H1 (cell line): ENCODE measurements around the gene ANKLE1. TPM values are rescaled to one million over a fixed set of nuclear protein-coding genes. Genes with fewer than 3 reads are reported as not detected.

Source experiments
- CTCF ChIA-PET: fragments of 300-600 bp; sonication (Branson Sonifier 250); formaldehyde crosslinking; loops from one replicate; lab custom pipeline; 2021; ENCODE audit not compliant: partially characterized antibody; lab: Charles Lee
- POLR2A ChIA-PET: fragments of 300-600 bp; sonication (Branson Sonifier 250); formaldehyde crosslinking; loops from one replicate; lab custom pipeline; 2021; ENCODE audit warnings: inconsistent platforms; ENCODE audit not compliant: partially characterized antibody; lab: Charles Lee
- DNase-seq, 2 experiments: peaks; one replicate each; pipeline versions ENCODE4 v3.0.0 to v3.0.0-alpha.2; 2010 to 2022; ENCODE audit warnings: low spot score in 2 of 2, low read depth in 1 of 2, mixed read lengths in 1 of 2
- FAIRE-seq: peaks from 2 replicates; lab custom pipeline; 2011; peaks lifted over from hg19 to GRCh38; lab: Jason Lieb, UNC
- H2AFZ ChIP-seq: 2 replicates; pipeline ENCODE4 v1.8.1; 2012; ENCODE audit warnings: low read length, inconsistent platforms
- H2AK5ac ChIP-seq: 2 replicates; pipeline ENCODE4 v1.6.1; 2013; ENCODE audit warnings: low read depth, low read length
- H2BK120ac ChIP-seq: replicated peaks from 2 replicates; pipeline ENCODE3; 2013; ENCODE audit warnings: low read depth, low read length, inconsistent platforms
- H2BK12ac ChIP-seq: 2 replicates; pipeline ENCODE4 v1.6.1; 2013; ENCODE audit warnings: low read depth, low read length
- H2BK15ac ChIP-seq: 2 replicates; pipeline ENCODE4 v1.6.1; 2013; ENCODE audit warnings: low read length
- H2BK20ac ChIP-seq: 2 replicates; pipeline ENCODE4 v1.6.1; 2013; ENCODE audit warnings: low read length
- H2BK5ac ChIP-seq: 2 replicates; pipeline ENCODE4 v1.6.1; 2013; ENCODE audit warnings: low read depth, low read length
- H3K14ac ChIP-seq: 2 replicates; pipeline ENCODE4 v1.6.1; 2013; ENCODE audit warnings: inconsistent platforms; ENCODE audit not compliant: insufficient read length
- H3K18ac ChIP-seq: 2 replicates; pipeline ENCODE4 v1.6.1; 2013; ENCODE audit warnings: low read length; ENCODE audit errors: extremely low read depth
- H3K23ac ChIP-seq: 2 replicates; pipeline ENCODE4 v1.6.1; 2013; ENCODE audit warnings: inconsistent platforms; ENCODE audit not compliant: insufficient read length
- H3K23me2 ChIP-seq: 2 replicates; pipeline ENCODE4 v1.6.1; 2013; ENCODE audit warnings: low read depth, low read length
- H3K27ac ChIP-seq: 2 replicates; pipeline ENCODE4 v1.6.1; 2011; ENCODE audit warnings: low read depth, low read length, inconsistent platforms
- H3K27me3 ChIP-seq, 4 experiments: replicated peaks in 1 of 4; 1 replicate in 1 of 4; 2 replicates in 3 of 4; pipeline versions ENCODE4 v1.6.1 to v1.8.1; 2011 to 2013; ENCODE audit warnings: low read length in 3 of 4, mild to moderate bottlenecking in 3 of 4, inconsistent platforms in 2 of 4, mixed read lengths in 2 of 4, moderate library complexity in 1 of 4; ENCODE audit not compliant: control insufficient read depth in 3 of 4, insufficient read depth in 3 of 4; ENCODE audit errors: extremely low read depth in 1 of 4
- H3K36me3 ChIP-seq, 4 experiments: 2 replicates each; pipeline versions ENCODE4 v1.6.1 to v1.8.1; 2011 to 2013; ENCODE audit warnings: mild to moderate bottlenecking in 4 of 4, low read length in 3 of 4, moderate library complexity in 2 of 4, control low read depth in 1 of 4, inconsistent platforms in 1 of 4; ENCODE audit not compliant: insufficient read depth in 4 of 4, control insufficient read depth in 2 of 4
- H3K4ac ChIP-seq: replicated peaks from 2 replicates; pipeline ENCODE3; 2013; ENCODE audit warnings: low read length, low read depth, mixed read lengths, inconsistent platforms; ENCODE audit not compliant: insufficient read length
- H3K4me1 ChIP-seq, 4 experiments: replicated peaks in 1 of 4; 1 replicate in 1 of 4; 2 replicates in 3 of 4; pipeline versions ENCODE4 v1.6.1 to v1.8.1; 2011 to 2013; ENCODE audit warnings: low read length in 3 of 4, inconsistent platforms in 2 of 4, mixed read lengths in 1 of 4; ENCODE audit not compliant: insufficient read depth in 4 of 4, control insufficient read depth in 3 of 4
- H3K4me2 ChIP-seq, 2 experiments: 2 replicates each; pipeline versions ENCODE4 v1.6.1 to v1.8.1; 2011 to 2013; ENCODE audit warnings: low read depth in 2 of 2, low read length in 2 of 2, control low read depth in 1 of 2, inconsistent platforms in 1 of 2, mild to moderate bottlenecking in 1 of 2; ENCODE audit not compliant: insufficient read depth in 1 of 2
- H3K4me3 ChIP-seq, 4 experiments: fragments of 200-600, 300-600 bp in 1 of 4; sonication (generic), shearing (Covaris generic), sonication (Bioruptor Twin) in 1 of 4; 2 replicates each; pipeline versions ENCODE4 v1.5.1 to v1.8.1; 2011 to 2016; ENCODE audit warnings: low read length in 4 of 4, low read depth in 3 of 4, control low read depth in 2 of 4, inconsistent platforms in 2 of 4, mild to moderate bottlenecking in 2 of 4, mixed read lengths in 1 of 4, moderate library complexity in 1 of 4; ENCODE audit not compliant: insufficient read depth in 2 of 4; ENCODE audit errors: extremely low read depth in 1 of 4
- H3K56ac ChIP-seq: replicated peaks from 2 replicates; pipeline ENCODE3; 2013; ENCODE audit warnings: low read depth, mild to moderate bottlenecking, mixed read lengths, low read length, inconsistent platforms; ENCODE audit not compliant: insufficient read length
- H3K79me1 ChIP-seq: 2 replicates; pipeline ENCODE4 v1.6.1; 2013; ENCODE audit warnings: low read depth, low read length, control low read depth
- H3K79me2 ChIP-seq, 2 experiments: 2 replicates each; pipeline versions ENCODE4 v1.6.1 to v1.8.1; 2012 to 2013; ENCODE audit warnings: low read length in 2 of 2, mild to moderate bottlenecking in 2 of 2, inconsistent platforms in 1 of 2; ENCODE audit not compliant: insufficient read depth in 2 of 2, control insufficient read depth in 1 of 2
- H3K9ac ChIP-seq, 4 experiments: replicated peaks in 1 of 4; 1 replicate in 1 of 4; 2 replicates in 3 of 4; pipeline versions ENCODE4 v1.6.1 to v1.8.1; 2011 to 2013; ENCODE audit warnings: low read depth in 3 of 4, low read length in 3 of 4, control low read depth in 2 of 4, mild to moderate bottlenecking in 2 of 4, moderate library complexity in 2 of 4, inconsistent platforms in 1 of 4; ENCODE audit errors: extremely low read depth in 1 of 4
- H3K9me3 ChIP-seq, 2 experiments: 2 replicates each; pipeline versions ENCODE4 v1.6.1 to v1.8.1; 2012 to 2013; ENCODE audit warnings: mild to moderate bottlenecking in 2 of 2, moderate library complexity in 2 of 2, control low read depth in 1 of 2, inconsistent platforms in 1 of 2, low read depth in 1 of 2, low read length in 1 of 2, mixed read lengths in 1 of 2; ENCODE audit not compliant: insufficient read depth in 2 of 2
- H4K20me1 ChIP-seq, 2 experiments: replicated peaks in 1 of 2; 2 replicates each; pipeline versions ENCODE3 to v1.8.1; 2011 to 2013; ENCODE audit warnings: inconsistent platforms in 2 of 2, low read length in 2 of 2, mild to moderate bottlenecking in 1 of 2; ENCODE audit not compliant: insufficient read depth in 2 of 2, control insufficient read depth in 1 of 2
- H4K5ac ChIP-seq: 2 replicates; pipeline ENCODE4 v1.6.1; 2013; ENCODE audit warnings: low read length, low read depth, mixed read lengths, inconsistent platforms; ENCODE audit not compliant: insufficient read length
- H4K8ac ChIP-seq: 2 replicates; pipeline ENCODE4 v1.8.0; 2013; ENCODE audit warnings: mild to moderate bottlenecking, moderate library complexity, low read length, inconsistent platforms; ENCODE audit not compliant: insufficient read depth; ENCODE audit errors: extremely low read depth
- H4K91ac ChIP-seq: replicated peaks from 2 replicates; pipeline ENCODE3; 2013; ENCODE audit warnings: low read length, mixed read lengths, inconsistent platforms; ENCODE audit not compliant: insufficient read length
- CREB1 ChIP-seq: IDR thresholded peaks from 2 replicates; pipeline ENCODE4 v1.6.1; 2012; ENCODE audit warnings: inconsistent platforms
- PHF8 ChIP-seq: fragments of 200-600 bp; sonication (generic); conservative IDR thresholded peaks from 2 replicates; pipeline ENCODE4 v1.7.1; 2012; ENCODE audit warnings: low read depth, mild to moderate bottlenecking, inconsistent platforms, low read length, moderate library complexity
- POLR2A ChIP-seq, 2 experiments: IDR thresholded peaks; 1 replicate in 1 of 2; 2 replicates in 1 of 2; pipeline ENCODE4 v1.6.1; 2011; ENCODE audit warnings: low read depth in 2 of 2, low read length in 2 of 2, mild to moderate bottlenecking in 2 of 2; ENCODE audit errors: control extremely low read depth in 1 of 2
- POLR2AphosphoS5 ChIP-seq: IDR thresholded peaks from 2 replicates; pipeline ENCODE4 v1.6.1; 2011; ENCODE audit warnings: low read depth, low read length
- RAD21 ChIP-seq, 2 experiments: IDR thresholded peaks in 1 of 2; conservative IDR thresholded peaks in 1 of 2; 2 replicates each; pipeline ENCODE4 v1.6.1; 2011; ENCODE audit warnings: low read depth in 2 of 2, low read length in 2 of 2, improper control_type of control experiment in 1 of 2, inconsistent platforms in 1 of 2, mild to moderate bottlenecking in 1 of 2, moderate library complexity in 1 of 2
- RBBP5 ChIP-seq: IDR thresholded peaks from 2 replicates; pipeline ENCODE4 v1.7.1; 2012; ENCODE audit warnings: low read depth, mild to moderate bottlenecking, inconsistent platforms, low read length, moderate library complexity, borderline replicate concordance
- RXRA ChIP-seq: IDR thresholded peaks from 2 replicates; pipeline ENCODE4 v1.6.1; 2011; ENCODE audit warnings: low read depth, mild to moderate bottlenecking, low read length, moderate library complexity; ENCODE audit not compliant: insufficient read depth
- TCF12 ChIP-seq: IDR thresholded peaks from 2 replicates; pipeline ENCODE4 v1.6.1; 2011; ENCODE audit warnings: low read depth, mild to moderate bottlenecking, low read length
- WGBS, 2 experiments: shearing (Covaris generic) in 1 of 2; methylation state at CpG; one replicate each; pipeline versions ENCODE4 v1.1.6 to v1.1.7; 2013 to 2015; ENCODE audit warnings: low lambda C conversion rate in 2 of 2, mixed read lengths in 2 of 2, inconsistent platforms in 1 of 2, low coverage in 1 of 2, missing lambda C conversion rate in 1 of 2; ENCODE audit not compliant: insufficient replicate concordance in 2 of 2, insufficient coverage in 1 of 2, insufficient read length in 1 of 2; ENCODE audit errors: extremely low coverage in 1 of 2, missing lambda C conversion rate in 1 of 2; 5-methylcytosine and 5-hydroxymethylcytosine counted together
- polyA plus RNA-seq, 7 experiments: library from polyadenylated mRNA; depleted of rRNA in 3 of 7; stranded (reverse) in 5 of 7; unstranded in 2 of 7; fragments of >200 nt in 5 of 7; fragments of 200-250 nt in 2 of 7; gene quantifications; 1 replicate in 5 of 7; 2 replicates in 1 of 7; 4 replicates in 1 of 7; pipeline versions ENCODE4 v1.2.1 to v1.2.3, GENCODE V29; 2011 to 2013; ENCODE audit warnings: missing spikeins in 2 of 7, mixed read lengths in 2 of 7
- total RNA-seq: library from RNA; stranded (reverse); fragmentation: NEBNext Ultra II Directional; extraction: Animal tissue kit (Norgen Biotek cat#: 25700); gene quantifications from 2 replicates; pipeline ENCODE4 v1.2.1, GENCODE V29; 2021

ANKLE1 gene
- total and polyA plus RNA-seq, 2 of the 8 experiments (the other 6 are each of a cell fraction or from before 2014, with no cell fraction given) = 6.1 to 9.6 TPM

GRCh38 chr19:17248011-17248776, 33.5 kb upstream of the ANKLE1 start:
- POLR2A ChIA-PET = interaction anchor here (0.7 to 4.2 kb wide), 17 partner anchors 9 to 172 kb away, joined by 3 to 44 read pairs (median 5); partner anchors contain the start of genes BABAM1, DDA1, MYO9B and USE1
- Histone ChIP-seq H3K79me2 (peaks cover 12 to 21% of the 10 kb centered on the region in 2 experiments; a peak in 3 of 4 replicates), H3K79me1 (peaks cover 2% of the 10 kb centered on the region), H3K27me3 (no peaks in the 10 kb centered on the region), H2BK12ac (peak overlapping the region; percentile 3; the same call in 1 of the 2 replicates), H3K23ac (no peak overlapping the region), H3K4me1 (peaks cover 0 to 25% (median 20%) of the 10 kb centered on the region in 4 experiments; a peak in 6 of 7 replicates), H2AK5ac (peak overlapping the region; percentile 79; the same call in 1 of the 2 replicates), H3K56ac (peak overlapping the region; percentile 67), H2AFZ (no peak overlapping the region), H3K4ac (peak overlapping the region; percentile 0), H3K9ac (peak overlapping the region in 2 of 4 experiments; percentile 48 to 49; a peak in 4 of 7 replicates), H3K9me3 (no peaks in the 10 kb centered on the region), H2BK15ac (peak overlapping the region; percentile 66; the same call in 1 of the 2 replicates), H4K5ac (peak overlapping the region; percentile 47), H2BK5ac (peak overlapping the region; percentile 91), H3K27ac (peak overlapping the region; percentile 75), H2BK120ac (peak overlapping the region; percentile 75), H4K20me1 (peaks cover 0 to 1% of the 10 kb centered on the region in 2 experiments), H3K14ac (peak overlapping the region; percentile 35), H3K36me3 (no peaks in the 10 kb centered on the region), H3K18ac (peak overlapping the region; percentile 65), H3K4me3 (peak overlapping the region in 2 of 4 experiments; percentile 3 to 78; a peak in 5 of 8 replicates), H2BK20ac (peak overlapping the region; percentile 88), H3K4me2 (peak overlapping the region; percentile 64 to 94), H4K91ac (peak overlapping the region; percentile 59), H4K8ac (peak overlapping the region; percentile 69; the same call in 1 of the 2 replicates), H3K23me2 (peaks cover 2% of the 10 kb centered on the region; the same call in 1 of the 2 replicates)
- CTCF ChIA-PET = interaction anchor here (0.8 to 4.3 kb wide), 7 partner anchors 12 to 61 kb away, joined by 3 to 35 read pairs (median 8); partner anchors contain the start of gene DDA1
- peak in 1 of 2 experiments; percentile 79 for DNase-seq
- peak; percentile 97 for FAIRE-seq
- 39% methylated on average over 21 of the region's 21 CpGs; no CpG with 5 or more reads in 1 of the 2 experiments for WGBS, 2 experiments
- 0 out of 2 replicates have a peak, but pooled peaks have one; percentile 38 for TF ChIP-seq RXRA
- peak; percentile 87 for TF ChIP-seq TCF12
- TF ChIP-seq POLR2AphosphoS5 = peak; percentile 74; the same call in 1 of the 2 replicates
- 0 out of 2 replicates have a peak, but pooled peaks have one; percentile 43 for TF ChIP-seq RBBP5
- peak in 1 of 2 experiments; percentile 67; a peak in 2 of 3 replicates for TF ChIP-seq POLR2A (IDR thresholded peaks at IDR 0.05; ENCODE audit: control extremely low read depth in 1 of 2, low read depth in 2 of 2, low read length in 2 of 2)
- peak; percentile 74 for TF ChIP-seq CREB1
- TF ChIP-seq RAD21 (IDR thresholded peaks at IDR 0.05 in 1 of 2, conservative IDR thresholded peaks at IDR 0.05 in 1 of 2; ENCODE audit: low read depth in 2 of 2, low read length in 2 of 2) = no peak
- TF ChIP-seq PHF8 = no peak
